ENCODE results near the gene MAPK9. TPM values are rescaled to one million over a fixed set of nuclear protein-coding genes. Genes with fewer than 3 reads are reported as not detected.
"Not testable (repeated sequence)": the region's sequence is repeated elsewhere in the genome, so short reads cannot be mapped to it uniquely, and the experiment has no call there.

The MAPK9 gene
- total RNA-seq, 4 donors from 2014 or later: 17.6 to 21.8 (median 19.5) TPM

- Histone ChIP-seq H3K4me1 (peaks cover 11% of the 10 kb centered on the region), H3K36me3 (no peaks in the 10 kb centered on the region), H3K27ac (no peak overlapping the region), H3K27me3 (peaks cover 14% of the 10 kb centered on the region), H3K4me3 (no peak overlapping the region), H3K9me3 (peaks cover 19% of the 10 kb centered on the region)
- TF ChIP-seq POLR2AphosphoS5 (IDR thresholded peaks at IDR 0.05) (no peak), EP300 (IDR thresholded peaks at IDR 0.05) (no peak), CTCF (IDR thresholded peaks at IDR 0.05) (no peak), POLR2A (IDR thresholded peaks at IDR 0.05) (no peak)
- no CpG with 5 or more reads among the region's 4 CpGs for WGBS
- peak in 1 of 2 donors; percentile 63 for DNase-seq (ENCODE audit: low spot score in 2 of 2)
Observed at GRCh38 chr5:180213256-180213600, 78.7 kb downstream of the MAPK9 start.

- H3K27ac ChIP-seq: no peak overlapping the region
- no peak overlapping the region for H3K4me3 ChIP-seq
- WGBS: 40% methylated on average over 11 of the region's 19 CpGs
- H3K36me3 ChIP-seq: no peaks in the 10 kb centered on the region
- H3K9me3 ChIP-seq: peaks cover 15% of the 10 kb centered on the region
- H3K27me3 ChIP-seq: peaks cover 20% of the 10 kb centered on the region
- H3K4me1 ChIP-seq: peaks cover 17% of the 10 kb centered on the region
- no peak for TF ChIP-seq CTCF (IDR thresholded peaks at IDR 0.05)
- TF ChIP-seq POLR2A (IDR thresholded peaks at IDR 0.05): no peak
- no peak for TF ChIP-seq EP300 (IDR thresholded peaks at IDR 0.05)
- TF ChIP-seq POLR2AphosphoS5 (IDR thresholded peaks at IDR 0.05): no peak
- DNase-seq (ENCODE audit: low spot score in 2 of 2): peak in 1 of 2 donors; percentile 72
Observed at GRCh38 chr5:180212363-180213255, 79.3 kb downstream of the MAPK9 start.

- Histone ChIP-seq H3K4me3 (no peak overlapping the region), H3K4me1 (peaks cover 17% of the 10 kb centered on the region), H3K9me3 (peaks cover 8% of the 10 kb centered on the region), H3K27me3 (peaks cover 24% of the 10 kb centered on the region), H3K27ac (no peak overlapping the region), H3K36me3 (no peaks in the 10 kb centered on the region)
- TF ChIP-seq POLR2A (IDR thresholded peaks at IDR 0.05) (no peak), EP300 (IDR thresholded peaks at IDR 0.05) (no peak), POLR2AphosphoS5 (IDR thresholded peaks at IDR 0.05) (no peak), CTCF (IDR thresholded peaks at IDR 0.05) (no peak)
- WGBS: 70% methylated on average over 4 of the region's 4 CpGs
- DNase-seq (ENCODE audit: low spot score in 2 of 2): no peak
Observed at GRCh38 chr5:180211761-180212035, 80.2 kb downstream of the MAPK9 start.

GRCh38 chr5:180210961-180211760 is 80.7 kb downstream of the MAPK9 start:
- Histone ChIP-seq H3K9me3 (peaks cover 8% of the 10 kb centered on the region), H3K27ac (no peak overlapping the region), H3K36me3 (no peaks in the 10 kb centered on the region), H3K4me1 (peaks cover 17% of the 10 kb centered on the region), H3K27me3 (peaks cover 24% of the 10 kb centered on the region), H3K4me3 (no peak overlapping the region)
- 84% methylated on average over 9 of the region's 16 CpGs for WGBS
- TF ChIP-seq EP300 (IDR thresholded peaks at IDR 0.05) (no peak), POLR2A (IDR thresholded peaks at IDR 0.05) (no peak), CTCF (IDR thresholded peaks at IDR 0.05) (no peak), POLR2AphosphoS5 (IDR thresholded peaks at IDR 0.05) (no peak)
- DNase-seq (ENCODE audit: low spot score in 2 of 2): peak in 1 of 2 donors; percentile 67

- DNase-seq (ENCODE audit: low spot score in 2 of 2): not testable (repeated sequence)
- peaks cover 24% of the 10 kb centered on the region for H3K27me3 ChIP-seq
- WGBS: 87% methylated on average over 12 of the region's 12 CpGs
Observed at GRCh38 chr5:180210077-180210476, 81.8 kb downstream of the MAPK9 start.

More at GRCh38 chr5:180210077-180210476, 81.8 kb downstream of the MAPK9 start:
- H3K4me1 ChIP-seq: peaks cover 17% of the 10 kb centered on the region
- not testable (repeated sequence) for H3K9me3 ChIP-seq, H3K36me3 ChIP-seq, H3K4me3 ChIP-seq, H3K27ac ChIP-seq

Data from suprapubic skin (tissue), 4 donors.